Fibroblast of lung (primary cell): ENCODE results near the gene PHC2.

ENCODE experiments used
- CTCF ChIP-seq, 2 donors: IDR thresholded peaks in 1 of 2; conservative IDR thresholded peaks in 1 of 2; 1 replicate in 1 of 2; 2 replicates in 1 of 2; pipeline ENCODE4 v1.5.1; 2011 to 2012; ENCODE audit warnings: low read length in 2 of 2, control low read depth in 1 of 2, inconsistent platforms in 1 of 2, low read depth in 1 of 2, mild to moderate bottlenecking in 1 of 2
- EZH2 ChIP-seq: IDR thresholded peaks from 2 replicates; pipeline ENCODE4 v1.5.1; 2012; ENCODE audit warnings: low read length, control low read depth, mild to moderate bottlenecking; ENCODE audit errors: missing control alignments

GRCh38 chr1:33275195-33275594, 155.7 kb downstream of the PHC2 start:
- TF ChIP-seq CTCF (conservative IDR thresholded peaks at IDR 0.05 in 1 of 2, IDR thresholded peaks at IDR 0.05 in 1 of 2; ENCODE audit: low read depth in 1 of 2, low read length in 2 of 2) (no peak), EZH2 (no peak)
